Measurements from ENCODE around the gene SIPA1L2.

GRCh38 chr1:232650418-232650817 lies 20.5 kb upstream of the SIPA1L2 start:
- TF ChIP-seq CTCF (conservative IDR thresholded peaks at IDR 0.05 in 1 of 2, IDR thresholded peaks at IDR 0.05 in 1 of 2; ENCODE audit: low read depth in 1 of 2, low read length in 2 of 2) (no peak), EZH2 (IDR thresholded peaks at IDR 0.05; ENCODE audit: low read length, missing control alignments) (no peak)
